HL-60 (cell line): Measurements from ENCODE around the gene RAB17.

Experiments used
- CTCF ChIP-seq: IDR thresholded peaks from one replicate; pipeline ENCODE4 v1.5.1; 2011; ENCODE audit warnings: low read length, control low read depth, inconsistent platforms; ENCODE audit not compliant: insufficient read depth
- GABPA ChIP-seq: IDR thresholded peaks from 2 replicates; pipeline ENCODE4 v1.6.1; 2012; ENCODE audit warnings: low read depth
- POLR2AphosphoS5 ChIP-seq: IDR thresholded peaks from 2 replicates; pipeline ENCODE4 v1.6.1; 2012; ENCODE audit warnings: low read depth
- TF ChIP-seq, protein P1 (sequence below): IDR thresholded peaks from 2 replicates; pipeline ENCODE4 v1.6.1; 2012; ENCODE audit warnings: low read depth; ENCODE audit not compliant: insufficient replicate concordance

- TF ChIP-seq CTCF, result no peak
- TF ChIP-seq POLR2AphosphoS5, result no peak
- TF ChIP-seq, protein P1, sequence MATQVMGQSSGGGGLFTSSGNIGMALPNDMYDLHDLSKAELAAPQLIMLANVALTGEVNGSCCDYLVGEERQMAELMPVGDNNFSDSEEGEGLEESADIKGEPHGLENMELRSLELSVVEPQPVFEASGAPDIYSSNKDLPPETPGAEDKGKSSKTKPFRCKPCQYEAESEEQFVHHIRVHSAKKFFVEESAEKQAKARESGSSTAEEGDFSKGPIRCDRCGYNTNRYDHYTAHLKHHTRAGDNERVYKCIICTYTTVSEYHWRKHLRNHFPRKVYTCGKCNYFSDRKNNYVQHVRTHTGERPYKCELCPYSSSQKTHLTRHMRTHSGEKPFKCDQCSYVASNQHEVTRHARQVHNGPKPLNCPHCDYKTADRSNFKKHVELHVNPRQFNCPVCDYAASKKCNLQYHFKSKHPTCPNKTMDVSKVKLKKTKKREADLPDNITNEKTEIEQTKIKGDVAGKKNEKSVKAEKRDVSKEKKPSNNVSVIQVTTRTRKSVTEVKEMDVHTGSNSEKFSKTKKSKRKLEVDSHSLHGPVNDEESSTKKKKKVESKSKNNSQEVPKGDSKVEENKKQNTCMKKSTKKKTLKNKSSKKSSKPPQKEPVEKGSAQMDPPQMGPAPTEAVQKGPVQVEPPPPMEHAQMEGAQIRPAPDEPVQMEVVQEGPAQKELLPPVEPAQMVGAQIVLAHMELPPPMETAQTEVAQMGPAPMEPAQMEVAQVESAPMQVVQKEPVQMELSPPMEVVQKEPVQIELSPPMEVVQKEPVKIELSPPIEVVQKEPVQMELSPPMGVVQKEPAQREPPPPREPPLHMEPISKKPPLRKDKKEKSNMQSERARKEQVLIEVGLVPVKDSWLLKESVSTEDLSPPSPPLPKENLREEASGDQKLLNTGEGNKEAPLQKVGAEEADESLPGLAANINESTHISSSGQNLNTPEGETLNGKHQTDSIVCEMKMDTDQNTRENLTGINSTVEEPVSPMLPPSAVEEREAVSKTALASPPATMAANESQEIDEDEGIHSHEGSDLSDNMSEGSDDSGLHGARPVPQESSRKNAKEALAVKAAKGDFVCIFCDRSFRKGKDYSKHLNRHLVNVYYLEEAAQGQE, result no peak
- TF ChIP-seq GABPA, result no peak
Measured at GRCh38 chr2:237628247-237629187, 38.0 kb upstream of the RAB17 start.
